Vagina (tissue), 2 donors: Measurements from ENCODE around the gene LAX1. TPM values are rescaled to one million over a fixed set of nuclear protein-coding genes. Genes with fewer than 3 reads are reported as not detected.

Experiments
- DNase-seq, 2 donors: peaks; one replicate each; pipeline ENCODE4 v3.0.0-alpha.2; 2017; ENCODE audit errors: extremely low spot score in 2 of 2
- H3K27ac ChIP-seq: fragments of 200-600 bp; sonication (generic); one replicate; pipeline ENCODE4 v1.5.1; 2019
- H3K27me3 ChIP-seq: fragments of 200-600 bp; sonication (generic); one replicate; pipeline ENCODE4 v1.5.1; 2019
- H3K36me3 ChIP-seq, 2 donors: fragments of 200-600 bp; sonication (generic); one replicate each; pipeline ENCODE4 v1.5.1; 2017 to 2019
- H3K4me1 ChIP-seq: fragments of 200-600 bp; sonication (generic); one replicate; pipeline ENCODE4 v1.5.1; 2019
- H3K4me3 ChIP-seq, 2 donors: fragments of 200-600 bp; sonication (generic); 1 replicate in 1 of 2; 2 replicates in 1 of 2; pipeline ENCODE4 v1.5.1; 2016 to 2019
- H3K9me3 ChIP-seq: fragments of 200-600 bp; sonication (generic); one replicate; pipeline ENCODE4 v1.5.1; 2019
- CTCF ChIP-seq, 3 experiments: fragments of 450-650 bp in 2 of 3; fragments of 200-600 bp in 1 of 3; sonication (generic) in 1 of 3; IDR thresholded peaks; one replicate each; pipeline ENCODE4 v1.5.1; 2017 to 2019; ENCODE audit warnings: antibody characterized with exemption in 3 of 3, mild to moderate bottlenecking in 2 of 3, moderate library complexity in 2 of 3
- POLR2A ChIP-seq, 2 donors: fragments of 450-650 bp; IDR thresholded peaks; one replicate each; pipeline ENCODE4 v1.6.1; 2017; ENCODE audit warnings: antibody characterized with exemption in 2 of 2, mild to moderate bottlenecking in 2 of 2, moderate library complexity in 2 of 2
- POLR2AphosphoS5 ChIP-seq, 2 donors: sonication (generic); formaldehyde crosslinking; IDR thresholded peaks; one replicate each; pipeline ENCODE4 v1.9.0; 2017; ENCODE audit warnings: antibody characterized with exemption in 2 of 2, mild to moderate bottlenecking in 2 of 2, low read depth in 1 of 2; ENCODE audit not compliant: insufficient read depth in 1 of 2
- intact Hi-C: fragments of 100-400 bp; cut with DNase I; formaldehyde crosslinking; loops from one replicate; pipeline ENCODE4 v1.15.1; 2023
- total RNA-seq: library from RNA; depleted of rRNA; stranded (reverse); fragments of >200 nt; gene quantifications from one replicate; pipeline ENCODE4 v1.2.3, GENCODE V29; 2016

LAX1 gene
- total RNA-seq, 1 donor from 2014 or later = 0.49 TPM

- TF ChIP-seq CTCF (IDR thresholded peaks at IDR 0.05) = no peak
- no peak for TF ChIP-seq POLR2A (IDR thresholded peaks at IDR 0.05)
- TF ChIP-seq POLR2AphosphoS5 (IDR thresholded peaks at IDR 0.05; ENCODE audit: insufficient read depth in 1 of 2, low read depth in 1 of 2) = no peak
- no peaks in the 10 kb centered on the region for H3K27me3 ChIP-seq
- no peak for DNase-seq
- intact Hi-C loops = no loop called here
- H3K9me3 ChIP-seq = no peaks in the 10 kb centered on the region
- H3K36me3 ChIP-seq = no peaks in the 10 kb centered on the region
- peaks cover 40% of the 10 kb centered on the region for H3K4me1 ChIP-seq
- H3K27ac ChIP-seq = peak overlapping the region; percentile 98
- peak overlapping the region; percentile 71 to 73 for H3K4me3 ChIP-seq
These were observed 29.9 kb downstream of the LAX1 start for GRCh38 chr1:203794764-203795440.

- no peaks in the 10 kb centered on the region for H3K9me3 ChIP-seq
- peak within 1 kb of the TSS; percentile 98 for H3K27ac ChIP-seq
- peaks cover 48% of the 10 kb centered on the region for H3K4me1 ChIP-seq
- TF ChIP-seq POLR2AphosphoS5 (IDR thresholded peaks at IDR 0.05; ENCODE audit: insufficient read depth in 1 of 2, low read depth in 1 of 2) (peak; percentile 96 to 97), CTCF (IDR thresholded peaks at IDR 0.05) (no peak), POLR2A (IDR thresholded peaks at IDR 0.05) (peak in 1 of 2 donors; percentile 68)
- H3K4me3 ChIP-seq = peak within 1 kb of the TSS; percentile 71 to 73
- no peaks in the 10 kb centered on the region for H3K27me3 ChIP-seq
- peak; percentile 98 to 99 for DNase-seq
- intact Hi-C loops = no loop called here
- no peaks in the 10 kb centered on the region for H3K36me3 ChIP-seq
These were observed 30.7 kb downstream of the LAX1 start, which contains the start of the genes ZBED6 and ZC3H11A for GRCh38 chr1:203795441-203796235. Gene ZBED6 (plus strand): TSS chr1:203795623. CDS start chr1:203797523, 1,900 bp downstream. Gene ZC3H11A (plus strand): TSS chr1:203795623. CDS start chr1:203817071, 21,448 bp downstream.

GRCh38 chr1:203796236-203796605 lies 31.2 kb downstream of the LAX1 start:
- H3K4me3 ChIP-seq = peak overlapping the region; percentile 71 to 73
- TF ChIP-seq CTCF (IDR thresholded peaks at IDR 0.05) (no peak), POLR2AphosphoS5 (IDR thresholded peaks at IDR 0.05; ENCODE audit: insufficient read depth in 1 of 2, low read depth in 1 of 2) (no peak), POLR2A (IDR thresholded peaks at IDR 0.05) (no peak)
- no peaks in the 10 kb centered on the region for H3K27me3 ChIP-seq
- no peaks in the 10 kb centered on the region for H3K36me3 ChIP-seq
- H3K4me1 ChIP-seq = peaks cover 53% of the 10 kb centered on the region
- intact Hi-C loops = no loop called here
- H3K9me3 ChIP-seq = no peaks in the 10 kb centered on the region
- peak overlapping the region; percentile 98 for H3K27ac ChIP-seq
- peak; percentile 37 to 89 for DNase-seq

- H3K27me3 ChIP-seq = no peaks in the 10 kb centered on the region
- no peak for DNase-seq
- peaks cover 61% of the 10 kb centered on the region for H3K4me1 ChIP-seq
- H3K4me3 ChIP-seq = peak overlapping the region; percentile 71 to 73
- no peaks in the 10 kb centered on the region for H3K9me3 ChIP-seq
- TF ChIP-seq POLR2A (IDR thresholded peaks at IDR 0.05) = no peak
- no peak for TF ChIP-seq POLR2AphosphoS5 (IDR thresholded peaks at IDR 0.05; ENCODE audit: insufficient read depth in 1 of 2, low read depth in 1 of 2)
- TF ChIP-seq CTCF (IDR thresholded peaks at IDR 0.05) = no peak
- H3K36me3 ChIP-seq = no peaks in the 10 kb centered on the region
- intact Hi-C loops = no loop called here
- H3K27ac ChIP-seq = peak overlapping the region; percentile 98
These were observed 32.2 kb downstream of the LAX1 start for GRCh38 chr1:203797216-203797615.
